Choroid plexus epithelial cell (primary cell): ENCODE data around the gene DCAF7.

Experiments used
- DNase-seq: peaks from one replicate; pipeline ENCODE4 v3.0.0-alpha.2; 2010; ENCODE audit warnings: low read depth
- H3K4me3 ChIP-seq: 2 replicates; pipeline ENCODE4 v1.5.1; 2011; ENCODE audit warnings: low read depth, mild to moderate bottlenecking, control low read depth, low read length, moderate library complexity
- CTCF ChIP-seq: conservative IDR thresholded peaks from 2 replicates; pipeline ENCODE4 v1.5.1; 2011; ENCODE audit warnings: low read depth, mild to moderate bottlenecking, control low read depth, inconsistent platforms, low read length, moderate library complexity

Gene DCAF7

GRCh38 chr17:63516910-63517824 is 33.1 kb upstream of the DCAF7 start:
- TF ChIP-seq CTCF = no peak
- peak; percentile 26 for DNase-seq
- H3K4me3 ChIP-seq = no peak overlapping the region

- no peak overlapping the region for H3K4me3 ChIP-seq
- TF ChIP-seq CTCF = no peak
- DNase-seq = no peak
Observed at GRCh38 chr17:63517825-63518534, 32.3 kb upstream of the DCAF7 start.

GRCh38 chr17:63519116-63519881 is 31.0 kb upstream of the DCAF7 start:
- no peak overlapping the region for H3K4me3 ChIP-seq
- no peak for TF ChIP-seq CTCF

GRCh38 chr17:63519972-63520882 is 30.1 kb upstream of the DCAF7 start:
- no peak overlapping the region for H3K4me3 ChIP-seq
- no peak for DNase-seq
- TF ChIP-seq CTCF = no peak

More at GRCh38 chr17:63519116-63519881, 31.0 kb upstream of the DCAF7 start:
- DNase-seq = no peak

GRCh38 chr17:63523253-63523855 is 26.9 kb upstream of the DCAF7 start, which contains the start of gene KCNH6:
Gene KCNH6 (plus strand): TSS chr17:63523358. CDS start chr17:63523414, 56 bp downstream.
- TF ChIP-seq CTCF = no peak
- H3K4me3 ChIP-seq = peak within 1 kb of the TSS; percentile 24
- no peak for DNase-seq
